B cell (primary cell): ENCODE measurements around the gene BRD9. TPM values are rescaled to one million over a fixed set of nuclear protein-coding genes. Genes with fewer than 3 reads are reported as not detected.

Experiments used
- ATAC-seq: fragments of 200-7000 bp; cut with Tn5 transposase; one replicate; pipeline ENCODE4 v1.10.0; 2021; ENCODE audit warnings: low read depth, mild to moderate bottlenecking, moderate number of reproducible peaks, moderate library complexity
- CTCF ChIA-PET: fragments of 350-600 bp; sonication (Branson Sonifier 250); formaldehyde crosslinking; loops from one replicate; lab custom pipeline; 2021; ENCODE audit warnings: antibody characterized with exemption, inconsistent platforms; lab: Charles Lee
- POLR2A ChIA-PET: fragments of 350-600 bp; sonication (Branson Sonifier 250); formaldehyde crosslinking; loops from one replicate; lab custom pipeline; 2021; ENCODE audit warnings: antibody characterized with exemption; lab: Charles Lee
- DNase-seq: peaks from one replicate; pipeline ENCODE4 v3.0.0; 2013
- H2AFZ ChIP-seq: 2 replicates; pipeline ENCODE4 v1.6.1; 2012; ENCODE audit warnings: mild to moderate bottlenecking, low read depth, low read length; ENCODE audit not compliant: insufficient read depth, poor library complexity, severe bottlenecking
- H3K27ac ChIP-seq, 2 donors: 1 replicate in 1 of 2; 2 replicates in 1 of 2; pipeline ENCODE4 v1.5.1; 2012 to 2013; ENCODE audit warnings: low read length in 2 of 2, mild to moderate bottlenecking in 2 of 2, moderate library complexity in 1 of 2
- H3K27me3 ChIP-seq, 4 experiments: fragments of 200-600 bp in 1 of 4; sonication (generic) in 1 of 4; replicated peaks in 1 of 4; 1 replicate in 2 of 4; 2 replicates in 2 of 4; pipeline versions ENCODE4 v1.6.1 to v1.7.0; 2013 to 2016; ENCODE audit warnings: low read length in 3 of 4, mild to moderate bottlenecking in 2 of 4, mixed read lengths in 1 of 4, moderate library complexity in 1 of 4; ENCODE audit not compliant: insufficient read depth in 4 of 4, control insufficient read depth in 3 of 4; ENCODE audit errors: control extremely low read depth in 1 of 4
- H3K36me3 ChIP-seq, 2 experiments: replicated peaks in 1 of 2; 1 replicate in 1 of 2; 2 replicates in 1 of 2; pipeline versions ENCODE4 v1.6.1 to v1.7.1; 2013; ENCODE audit warnings: low read length in 1 of 2; ENCODE audit not compliant: insufficient read depth in 2 of 2, control insufficient read depth in 1 of 2; ENCODE audit errors: control extremely low read depth in 1 of 2, extremely low read depth in 1 of 2
- H3K4me1 ChIP-seq, 2 donors: fragments of 200-600 bp in 1 of 2; sonication (generic) in 1 of 2; 1 replicate in 1 of 2; 2 replicates in 1 of 2; pipeline versions ENCODE4 v1.5.1 to v1.6.1; 2013 to 2017; ENCODE audit warnings: low read length in 2 of 2; ENCODE audit not compliant: control insufficient read depth in 2 of 2, insufficient read depth in 2 of 2
- H3K4me2 ChIP-seq: replicated peaks from 2 replicates; pipeline ENCODE3; 2012; ENCODE audit warnings: mild to moderate bottlenecking, low read depth, low read length; ENCODE audit not compliant: poor library complexity, severe bottlenecking
- H3K4me3 ChIP-seq, 5 experiments: fragments of 200-600 bp in 1 of 5; sonication (generic) in 1 of 5; 1 replicate in 3 of 5; 2 replicates in 2 of 5; pipeline versions ENCODE4 v1.5.1 to v1.7.0; 2011 to 2016; ENCODE audit warnings: low read length in 4 of 5, mild to moderate bottlenecking in 4 of 5, low read depth in 2 of 5, control low read depth in 1 of 5, moderate library complexity in 1 of 5; ENCODE audit not compliant: insufficient read depth in 1 of 5; ENCODE audit errors: control extremely low read depth in 1 of 5, extremely low read depth in 1 of 5
- H3K79me2 ChIP-seq: fragments of 200-600 bp; sonication (generic); one replicate; pipeline ENCODE4 v1.6.0; 2016; ENCODE audit warnings: low read length; ENCODE audit not compliant: control insufficient read depth, insufficient read depth
- H3K9ac ChIP-seq: fragments of 200-600 bp; sonication (generic); 2 replicates; pipeline ENCODE4 v1.6.1; 2017; ENCODE audit warnings: mild to moderate bottlenecking, low read length, moderate library complexity
- H3K9me3 ChIP-seq, 3 donors: one replicate each; pipeline versions ENCODE4 v1.6.1 to v1.7.1; 2013; ENCODE audit warnings: low read length in 2 of 3; ENCODE audit not compliant: control insufficient read depth in 2 of 3, insufficient read depth in 1 of 3; ENCODE audit errors: control extremely low read depth in 1 of 3
- H4K20me1 ChIP-seq: 2 replicates; pipeline ENCODE4 v1.6.0; 2012; ENCODE audit warnings: mild to moderate bottlenecking, low read length; ENCODE audit not compliant: insufficient read depth, control insufficient read depth, poor library complexity, severe bottlenecking
- H3K27ac Mint-ChIP-seq: one replicate; pipeline ENCODE4 v1.8.0; 2021; ENCODE audit warnings: mixed read lengths
- H3K27me3 Mint-ChIP-seq: one replicate; pipeline ENCODE4 v1.8.0; 2021; ENCODE audit warnings: mixed read lengths
- H3K4me1 Mint-ChIP-seq: one replicate; pipeline ENCODE4 v1.8.0; 2021; ENCODE audit warnings: mixed read lengths
- H3K4me3 Mint-ChIP-seq: one replicate; pipeline ENCODE4 v1.8.0; 2021; ENCODE audit warnings: mixed read lengths
- H3K9me3 Mint-ChIP-seq: one replicate; pipeline ENCODE4 v1.8.0; 2022; ENCODE audit warnings: mixed read lengths; ENCODE audit not compliant: insufficient read depth
- CTCF ChIP-seq: fragments of 200-600 bp; IDR thresholded peaks from one replicate; pipeline ENCODE4 v1.8.0; 2022; ENCODE audit warnings: antibody characterized with exemption, mild to moderate bottlenecking
- EZH2 ChIP-seq: IDR thresholded peaks from 2 replicates; pipeline ENCODE4 v1.6.1; 2012; ENCODE audit warnings: borderline replicate concordance, low read depth, mild to moderate bottlenecking, moderate library complexity, low read length; ENCODE audit not compliant: insufficient read depth, poor library complexity, severe bottlenecking
- WGBS: methylation state at CpG from one replicate; pipeline ENCODE4 v1.1.5; 2013; ENCODE audit warnings: missing lambda C conversion rate; ENCODE audit not compliant: insufficient coverage; 5-methylcytosine and 5-hydroxymethylcytosine counted together
- intact Hi-C: fragments of 100-400 bp; cut with micrococcal nuclease; formaldehyde crosslinking; loops from one replicate; pipeline ENCODE4 v1.10.0; 2022
- polyA plus RNA-seq: library from polyadenylated mRNA; depleted of rRNA; stranded (reverse); fragments of >200 nt; gene quantifications from 2 replicates; pipeline ENCODE4 v1.2.3, GENCODE V29; 2012
- total RNA-seq, 2 donors: library from RNA; stranded (reverse); fragments of 120-200 nt in 1 of 2; gene quantifications; 1 replicate in 1 of 2; 2 replicates in 1 of 2; pipeline versions ENCODE4 v1.2.3 to v1.2.4, GENCODE V29; 2013 to 2022

Gene BRD9
- total and polyA plus RNA-seq, 2 donors (not counting 1 experiment from before 2014, with no cell fraction given), result 28.3 to 68.6 TPM

- 82% methylated on average over 31 of the region's 34 CpGs for WGBS
- peak overlapping the region; percentile 87 for H3K4me3 Mint-ChIP-seq
- Histone ChIP-seq H3K4me2 (peak overlapping the region; percentile 85), H3K27ac (no peak overlapping the region), H3K9me3 (no peaks in the 10 kb centered on the region), H3K36me3 (peaks cover 1 to 48% of the 10 kb centered on the region in 2 experiments), H3K4me1 (peaks cover 13 to 19% of the 10 kb centered on the region in 2 donors), H3K79me2 (peaks cover 36% of the 10 kb centered on the region), H3K27me3 (no peaks in the 10 kb centered on the region), H4K20me1 (peaks cover 15% of the 10 kb centered on the region), H3K9ac (peak overlapping the region; percentile 89), H3K4me3 (peak overlapping the region in 4 of 5 experiments; percentile 81 to 90 (median 86)), H2AFZ (peak overlapping the region; percentile 88)
- intact Hi-C loops, result loop anchor here (5.0 kb wide), 1 partner anchor 911 kb away; the partner anchor contains the start of gene NDUFS6
- TF ChIP-seq CTCF, result no peak
- no peak for TF ChIP-seq EZH2
- no peaks in the 10 kb centered on the region for H3K9me3 Mint-ChIP-seq
- ATAC-seq (no peak), DNase-seq (no peak)
- peak overlapping the region; percentile 89 for H3K27ac Mint-ChIP-seq
- POLR2A ChIA-PET, result no interaction called here
- peaks cover 16% of the 10 kb centered on the region for H3K4me1 Mint-ChIP-seq
- H3K27me3 Mint-ChIP-seq, result no peaks in the 10 kb centered on the region
- CTCF ChIA-PET, result interaction anchor here (1.1 to 2.4 kb wide), 2 partner anchors 10 to 12 kb away, joined by 3 to 11 read pairs; no protein-coding TSS in a partner anchor
Measured at GRCh38 chr5:891117-891836, 1.3 kb downstream of the BRD9 start.

GRCh38 chr5:889075-889710 is 3.4 kb downstream of the BRD9 start:
- no peaks in the 10 kb centered on the region for H3K9me3 ChIP-seq
- intact Hi-C loops, result no loop called here
- TF ChIP-seq EZH2, result no peak
- peaks cover 26% of the 10 kb centered on the region for H4K20me1 ChIP-seq
- POLR2A ChIA-PET, result no interaction called here
- H3K36me3 ChIP-seq, result peaks cover 0 to 68% of the 10 kb centered on the region in 2 experiments
- H3K27me3 ChIP-seq, result no peaks in the 10 kb centered on the region
- CTCF ChIA-PET, result interaction anchor here (1.0 kb wide), 1 partner anchor 14 kb away, joined by 3 read pairs; no protein-coding TSS in a partner anchor
- H2AFZ ChIP-seq, result no peak overlapping the region
- no peak overlapping the region for H3K27ac Mint-ChIP-seq
- H3K4me1 Mint-ChIP-seq, result peaks cover 16% of the 10 kb centered on the region
- H3K9me3 Mint-ChIP-seq, result no peaks in the 10 kb centered on the region
- peaks cover 47% of the 10 kb centered on the region for H3K79me2 ChIP-seq
- no peak overlapping the region for H3K4me2 ChIP-seq
- peaks cover 13 to 19% of the 10 kb centered on the region in 2 donors for H3K4me1 ChIP-seq
- no peak overlapping the region for H3K27ac ChIP-seq
- ATAC-seq (no peak), DNase-seq (no peak)
- H3K4me3 ChIP-seq, result no peak overlapping the region
- H3K27me3 Mint-ChIP-seq, result no peaks in the 10 kb centered on the region
- WGBS, result 100% methylated on average over 6 of the region's 15 CpGs
- no peak overlapping the region for H3K9ac ChIP-seq
- no peak overlapping the region for H3K4me3 Mint-ChIP-seq
